Pancreas (tissue), 10 donors: ENCODE results near the gene RIC3. TPM values are rescaled to one million over a fixed set of nuclear protein-coding genes. Genes with fewer than 3 reads are reported as not detected.

Experiments used
- ATAC-seq, 4 donors: fragments of 200-7000 bp; cut with Tn5 transposase; one replicate each; pipeline versions ENCODE4 v1.8.0 to v1.9.1; 2020; ENCODE audit warnings: mild to moderate bottlenecking in 4 of 4, moderate library complexity in 4 of 4
- DNase-seq, 6 donors: peaks; one replicate each; pipeline ENCODE4 v3.0.0-alpha.2; 2020
- FAIRE-seq: peaks from 2 replicates; lab custom pipeline; 2012; peaks lifted over from hg19 to GRCh38; lab: Jason Lieb, UNC
- H3K27ac ChIP-seq, 4 donors: fragments of 200-600 bp; sonication (generic); 1 replicate in 3 of 4; 2 replicates in 1 of 4; pipeline versions ENCODE4 v1.5.0 to v1.8.0; 2020
- H3K27me3 ChIP-seq, 4 donors: fragments of 200-600 bp; one replicate each; pipeline ENCODE4 v1.8.0; 2021
- H3K36me3 ChIP-seq, 3 donors: fragments of 200-600 bp; sonication (generic) in 1 of 3; one replicate each; pipeline versions ENCODE4 v1.5.0 to v1.8.0; 2020 to 2021
- H3K4me1 ChIP-seq, 3 donors: fragments of 200-600 bp; one replicate each; pipeline ENCODE4 v1.8.0; 2021
- H3K4me3 ChIP-seq, 4 donors: fragments of 200-600 bp; sonication (generic) in 2 of 4; one replicate each; pipeline versions ENCODE4 v1.5.0 to v1.8.0; 2020 to 2021
- H3K9me3 ChIP-seq, 4 donors: fragments of 200-600 bp; one replicate each; pipeline ENCODE4 v1.8.0; 2021
- CTCF ChIP-seq, 4 donors: fragments of 200-600 bp; sonication (generic) in 3 of 4; IDR thresholded peaks; one replicate each; pipeline versions ENCODE4 v1.5.0 to v1.8.0; 2021; ENCODE audit warnings: antibody characterized with exemption in 4 of 4
- WGBS, 2 donors: extraction: QIAGEN DNeasy Blood & Tissue Kit; methylation state at CpG; one replicate each; pipeline ENCODE4 v1.1.7; 2013; 5-methylcytosine and 5-hydroxymethylcytosine counted together
- intact Hi-C, 3 donors: fragments of 100-400 bp; cut with DNase I; formaldehyde crosslinking; loops; one replicate each; pipeline versions ENCODE4 v1.11.1 to v1.14.2; 2022
- polyA plus RNA-seq, 2 donors: library from polyadenylated mRNA; stranded (reverse); fragments of 200-250 nt; gene quantifications; one replicate each; pipeline ENCODE4 v1.2.3, GENCODE V29; 2013
- total RNA-seq, 6 donors: library from RNA; stranded (reverse); fragmentation: NEBNext Ultra II Directional in 4 of 6; extraction: Animal tissue kit (Norgen Biotek cat#: 25700) in 4 of 6; gene quantifications; one replicate each; pipeline versions ENCODE4 v1.2.1 to v1.2.4, GENCODE V29; 2021 to 2023
- donor health status: healthy with polysubstance abuse.
- donor health status: DM: no; HTN: no; CAD: no; lungs with moderate emphysema.
- donor health status: DM: no; HTN: no; CAD: no.
- donor health status: control.
- donor health status: control.
- donor health status: Bipolar disorder and iron deficiency.
- donor health status: DM: yes; HTN: yes; CAD: no.
- donor health status: DM: no; HTN: no; CAD: no.
- donor health status: DM: no; HTN: no; CAD: no.
- donor health status: DM: yes; HTN: yes; CAD: no.

Gene RIC3
- total and polyA plus RNA-seq, 8 donors: 11.3 to 49.9 (median 18.2) TPM

- Histone ChIP-seq H3K4me3 (no peak overlapping the region), H3K4me1 (no peaks in the 10 kb centered on the region), H3K27me3 (no peaks in the 10 kb centered on the region), H3K36me3 (no peaks in the 10 kb centered on the region), H3K27ac (no peak overlapping the region), H3K9me3 (no peaks in the 10 kb centered on the region)
- DNase-seq (peak in 1 of 6 donors; percentile 19), ATAC-seq (no peak), FAIRE-seq (no peak)
- WGBS, 2 donors: 50 to 53% methylated on average over 10 of the region's 10 CpGs
- intact Hi-C loops: no loop called here
- no peak for TF ChIP-seq CTCF (IDR thresholded peaks at IDR 0.05)
These were observed 101.8 kb downstream of the RIC3 start for GRCh38 chr11:8066911-8067455.

- ATAC-seq: no peak
- DNase-seq: no peak
- no peaks in the 10 kb centered on the region for H3K9me3 ChIP-seq
- no peaks in the 10 kb centered on the region for H3K27me3 ChIP-seq
- H3K36me3 ChIP-seq: no peaks in the 10 kb centered on the region
- H3K4me3 ChIP-seq: no peak overlapping the region
- H3K27ac ChIP-seq: no peak overlapping the region
- 61 to 69% methylated on average over 17 of the region's 17 CpGs for WGBS, 2 donors
- intact Hi-C loops: no loop called here
- H3K4me1 ChIP-seq: no peaks in the 10 kb centered on the region
- no peak for TF ChIP-seq CTCF (IDR thresholded peaks at IDR 0.05)
- no peak for FAIRE-seq
These were observed 102.6 kb downstream of the RIC3 start for GRCh38 chr11:8066036-8066910.

GRCh38 chr11:8065031-8065430, 103.8 kb downstream of the RIC3 start:
- no peak overlapping the region for H3K27ac ChIP-seq
- TF ChIP-seq CTCF (IDR thresholded peaks at IDR 0.05): no peak

GRCh38 chr11:8063324-8063723, 105.5 kb downstream of the RIC3 start:
- no peak for DNase-seq
- H3K27me3 ChIP-seq: no peaks in the 10 kb centered on the region
- no peak for FAIRE-seq
- H3K27ac ChIP-seq: no peak overlapping the region
- intact Hi-C loops: no loop called here
- no peaks in the 10 kb centered on the region for H3K4me1 ChIP-seq
- no peaks in the 10 kb centered on the region for H3K36me3 ChIP-seq
- H3K9me3 ChIP-seq: no peaks in the 10 kb centered on the region
- no peak for TF ChIP-seq CTCF (IDR thresholded peaks at IDR 0.05)
- H3K4me3 ChIP-seq: no peak overlapping the region
- WGBS, 2 donors: 55 to 65% methylated on average over 7 of the region's 7 CpGs
- ATAC-seq: peak in 3 of 4 donors; percentile 27 to 31 (median 30)

More at GRCh38 chr11:8065031-8065430, 103.8 kb downstream of the RIC3 start:
- intact Hi-C loops: no loop called here
- Histone ChIP-seq H3K36me3 (no peaks in the 10 kb centered on the region), H3K4me3 (no peak overlapping the region), H3K9me3 (no peaks in the 10 kb centered on the region), H3K4me1 (no peaks in the 10 kb centered on the region), H3K27me3 (no peaks in the 10 kb centered on the region)
- DNase-seq (no peak), FAIRE-seq (no peak), ATAC-seq (no peak)
- WGBS, 2 donors: 78 to 87% methylated on average over 2 of the region's 2 CpGs
